Adrenal gland (tissue), 12 donors: ENCODE results near the gene FAM110D. TPM values are rescaled to one million over a fixed set of nuclear protein-coding genes. Genes with fewer than 3 reads are reported as not detected.
A peak's percentile ranks its signal among the peaks of the same experiment; 100 is the strongest.

Experiments used
- DNase-seq, 7 donors: peaks; one replicate each; pipeline ENCODE4 v3.0.0-alpha.2; 2019 to 2020
- H3K27ac ChIP-seq, 5 donors: fragments of 200-600 bp; sonication (generic) in 4 of 5; 1 replicate in 3 of 5; 2 replicates in 2 of 5; pipeline versions ENCODE4 v1.5.1 to v1.8.0; 2016 to 2020; ENCODE audit warnings: mild to moderate bottlenecking in 1 of 5
- H3K27me3 ChIP-seq: fragments of 200-600 bp; 2 replicates; pipeline ENCODE4 v1.8.0; 2021
- H3K36me3 ChIP-seq, 2 donors: fragments of 200-600 bp; replicated peaks in 1 of 2; 1 replicate in 1 of 2; 2 replicates in 1 of 2; pipeline versions ENCODE4 v1.5.1 to v1.8.0; 2018 to 2022
- H3K4me1 ChIP-seq, 2 donors: fragments of 200-600 bp; replicated peaks in 1 of 2; 1 replicate in 1 of 2; 2 replicates in 1 of 2; pipeline versions ENCODE4 v1.5.1 to v1.8.0; 2018 to 2021
- H3K4me3 ChIP-seq, 4 donors: fragments of 200-600 bp; sonication (generic) in 3 of 4; one replicate each; pipeline ENCODE4 v1.5.1; 2016 to 2018
- H3K9me3 ChIP-seq, 3 donors: fragments of 200-600 bp; sonication (generic) in 1 of 3; replicated peaks in 1 of 3; 1 replicate in 2 of 3; 2 replicates in 1 of 3; pipeline versions ENCODE4 v1.5.1 to v1.8.0; 2016 to 2021
- CTCF ChIP-seq, 6 experiments: fragments of 450-650 bp in 4 of 6; fragments of 200-600 bp in 2 of 6; sonication (generic) in 1 of 6; IDR thresholded peaks; 1 replicate in 5 of 6; 2 replicates in 1 of 6; pipeline versions ENCODE4 v1.5.1 to v1.8.0; 2016 to 2021; ENCODE audit warnings: antibody characterized with exemption in 6 of 6, mild to moderate bottlenecking in 2 of 6, moderate library complexity in 1 of 6
- POLR2A ChIP-seq, 2 donors: fragments of 450-650 bp; IDR thresholded peaks; one replicate each; pipeline ENCODE4 v1.6.1; 2017; ENCODE audit warnings: antibody characterized with exemption in 2 of 2, mild to moderate bottlenecking in 2 of 2, moderate library complexity in 1 of 2
- WGBS, 4 donors: extraction: QIAGEN DNeasy Blood & Tissue Kit in 2 of 4; methylation state at CpG; one replicate each; pipeline versions ENCODE4 v1.1.5 to v1.1.7; 2013 to 2017; 5-methylcytosine and 5-hydroxymethylcytosine counted together
- intact Hi-C, 2 donors: fragments of 100-400 bp; cut with DNase I; formaldehyde crosslinking; loops; one replicate each; pipeline versions ENCODE4 v1.14.1 to v1.15.0; 2022 to 2023
- polyA plus RNA-seq, 3 donors: library from polyadenylated mRNA; stranded (reverse); fragments of 200-250 nt in 2 of 3; fragments of 350-450 nt in 1 of 3; fragmentation: Illumina TruSeq in 1 of 3; extraction: RNeasy Lipid Tissue Mini Kit (QIAGEN cat#74804) in 1 of 3; gene quantifications; one replicate each; pipeline ENCODE4 v1.2.3, GENCODE V29; 2013 to 2014
- total RNA-seq, 9 donors: library from RNA; depleted of rRNA in 4 of 9; stranded (reverse); fragments of >200 nt in 4 of 9; fragments of 120-200 nt in 1 of 9; fragmentation: NEBNext Ultra II Directional in 1 of 9; extraction: Animal tissue kit (Norgen Biotek cat#: 25700) in 1 of 9; gene quantifications; one replicate each; pipeline versions ENCODE4 v1.1.0 to v1.2.4, GENCODE V29; 2013 to 2023
- donor health status: healthy with polysubstance abuse.
- donor health status: Bipolar disorder and iron deficiency.
- donor health status: DM: yes; HTN: yes; CAD: no.
- donor health status: DM: no; HTN: no; CAD: no.
- donor health status: DM: no; HTN: no; CAD: no.
- donor health status: DM: yes; HTN: yes; CAD: no.

Gene FAM110D
- total and polyA plus RNA-seq, 12 donors = 0.46 to 6.2 (median 2.2) TPM

GRCh38 chr1:26111530-26112406 lies 47.1 kb upstream of the FAM110D start, which contains the start of gene PDIK1L:
Gene PDIK1L (plus strand): TSS chr1:26111824. CDS start chr1:26114309, 2,485 bp downstream.
- peak within 1 kb of the TSS; percentile 86 to 99 (median 94) for H3K27ac ChIP-seq
- peaks cover 0 to 21% of the 10 kb centered on the region in 2 donors for H3K4me1 ChIP-seq
- H3K9me3 ChIP-seq = no peaks in the 10 kb centered on the region
- TF ChIP-seq CTCF (IDR thresholded peaks at IDR 0.05) (no peak), POLR2A (IDR thresholded peaks at IDR 0.05) (peak in 1 of 2 donors; percentile 74)
- no peaks in the 10 kb centered on the region for H3K27me3 ChIP-seq
- peak within 1 kb of the TSS; percentile 83 to 94 (median 90) for H3K4me3 ChIP-seq
- H3K36me3 ChIP-seq = peaks cover 0 to 17% of the 10 kb centered on the region in 2 donors
- intact Hi-C loops = no loop called here
- peak; percentile 93 to 96 (median 94) for DNase-seq
- WGBS, 4 donors = 0 to 2% (median 0%) methylated on average over 13 to 96 of the region's 96 CpGs

- peaks cover 0 to 20% of the 10 kb centered on the region in 2 donors for H3K36me3 ChIP-seq
- H3K4me1 ChIP-seq = peaks cover 0 to 21% of the 10 kb centered on the region in 2 donors
- peak overlapping the region; percentile 86 to 99 (median 94) for H3K27ac ChIP-seq
- no peak for TF ChIP-seq CTCF (IDR thresholded peaks at IDR 0.05)
- TF ChIP-seq POLR2A (IDR thresholded peaks at IDR 0.05) = no peak
- DNase-seq = peak in 1 of 7 donors; percentile 28
- no peaks in the 10 kb centered on the region for H3K27me3 ChIP-seq
- no peaks in the 10 kb centered on the region for H3K9me3 ChIP-seq
- WGBS, 4 donors = 2 to 6% (median 3%) methylated on average over 7 to 9 of the region's 9 CpGs
- intact Hi-C loops = no loop called here
- H3K4me3 ChIP-seq = peak overlapping the region; percentile 83 to 94 (median 90)
Observed at GRCh38 chr1:26112407-26112775, 46.5 kb upstream of the FAM110D start.

GRCh38 chr1:26114165-26114927 lies 44.5 kb upstream of the FAM110D start:
- TF ChIP-seq POLR2A (IDR thresholded peaks at IDR 0.05) = no peak
- TF ChIP-seq CTCF (IDR thresholded peaks at IDR 0.05) = no peak
- Histone ChIP-seq H3K36me3 (peaks cover 0 to 36% of the 10 kb centered on the region in 2 donors), H3K27ac (no peak overlapping the region), H3K4me1 (peaks cover 0 to 21% of the 10 kb centered on the region in 2 donors), H3K9me3 (no peaks in the 10 kb centered on the region), H3K4me3 (no peak overlapping the region), H3K27me3 (no peaks in the 10 kb centered on the region)
- intact Hi-C loops = no loop called here
- WGBS, 4 donors = 74 to 80% (median 78%) methylated on average over 12 of the region's 12 CpGs
- DNase-seq = no peak
